Medulla oblongata (tissue), 1 donor: Measurements from ENCODE around the gene GPR143.
"Not testable (repeated sequence)": the region's sequence is repeated elsewhere in the genome, so short reads cannot be mapped to it uniquely, and the experiment has no call there.

Experiments
- DNase-seq: peaks from one replicate; pipeline ENCODE4 v3.0.0-alpha.2; 2015; ENCODE audit errors: extremely low spot score

GPR143 gene

GRCh38 chrX:9768321-9768839 is 2.7 kb upstream of the GPR143 start:
- DNase-seq: not testable (repeated sequence)

GRCh38 chrX:9767375-9767774 is 1.7 kb upstream of the GPR143 start:
- DNase-seq: no peak

- DNase-seq: no peak
Observed at GRCh38 chrX:9765072-9765736, 443 bp downstream of the GPR143 start.

GRCh38 chrX:9759337-9759736 is 6.3 kb downstream of the GPR143 start:
- no peak for DNase-seq

GRCh38 chrX:9758021-9758638 is 7.5 kb downstream of the GPR143 start:
- no peak for DNase-seq

GRCh38 chrX:9757366-9757765 is 8.3 kb downstream of the GPR143 start:
- DNase-seq: no peak

GRCh38 chrX:9749146-9749692 is 16.4 kb downstream of the GPR143 start:
- no peak for DNase-seq

- DNase-seq: no peak
Observed at GRCh38 chrX:9747644-9748043, 18.0 kb downstream of the GPR143 start.

GRCh38 chrX:9746148-9746888 is 19.3 kb downstream of the GPR143 start:
- no peak for DNase-seq

GRCh38 chrX:9745417-9746115 is 20.1 kb downstream of the GPR143 start:
- no peak for DNase-seq

- DNase-seq: no peak
Observed at GRCh38 chrX:9739130-9739529, 26.5 kb downstream of the GPR143 start.

GRCh38 chrX:9738151-9738550 is 27.5 kb downstream of the GPR143 start:
- no peak for DNase-seq

- no peak for DNase-seq
Observed at GRCh38 chrX:9737363-9737762, 28.3 kb downstream of the GPR143 start.

GRCh38 chrX:9730752-9731151 is 34.9 kb downstream of the GPR143 start:
- DNase-seq: no peak

GRCh38 chrX:9730078-9730477 is 35.6 kb downstream of the GPR143 start:
- DNase-seq: no peak

GRCh38 chrX:9729171-9729885 is 36.3 kb downstream of the GPR143 start:
- DNase-seq: no peak

- DNase-seq: no peak
Observed at GRCh38 chrX:9728261-9728660, 37.4 kb downstream of the GPR143 start.

GRCh38 chrX:9724711-9725110 is 40.9 kb downstream of the GPR143 start:
- DNase-seq: no peak

- DNase-seq: no peak
Observed at GRCh38 chrX:9717376-9717775, 48.3 kb downstream of the GPR143 start.

- no peak for DNase-seq
Observed at GRCh38 chrX:9710332-9710731, 55.3 kb downstream of the GPR143 start.

GRCh38 chrX:9708923-9709553 is 56.6 kb downstream of the GPR143 start:
- peak; percentile 85 for DNase-seq
